ENCODE results near the gene POU4F1. TPM values are rescaled to one million over a fixed set of nuclear protein-coding genes. Genes with fewer than 3 reads are reported as not detected.

POU4F1 gene
- total RNA-seq, 4 donors from 2014 or later, result not detected

- in situ Hi-C loops (cut with MboI; ENCODE audit: low sequenced_read_pairs in 4 of 4), result no loop called here
- no peak for ATAC-seq
- Histone ChIP-seq H3K4me1 (peaks cover 0 to 11% of the 10 kb centered on the region in 2 donors), H3K27ac (no peak overlapping the region), H3K27me3 (peaks cover 53 to 61% (median 57%) of the 10 kb centered on the region in 3 donors), H3K9me3 (no peaks in the 10 kb centered on the region), H3K36me3 (peaks cover 0 to 9% of the 10 kb centered on the region in 2 donors), H3K4me3 (no peak overlapping the region)
- TF ChIP-seq POLR2A (IDR thresholded peaks at IDR 0.05), result no peak
- TF ChIP-seq CTCF (IDR thresholded peaks at IDR 0.05 in 4 of 5, conservative IDR thresholded peaks at IDR 0.05 in 1 of 5), result no peak
- intact Hi-C loops (cut with DNase I; ENCODE audit: low total_unique reads), result no loop called here
- no peak for DNase-seq
These were observed 7.1 kb upstream of the POU4F1 start for GRCh38 chr13:78610381-78610883.

- DNase-seq (no peak), ATAC-seq (peak in 1 of 2 donors; percentile 39)
- in situ Hi-C loops (cut with MboI; ENCODE audit: low sequenced_read_pairs in 4 of 4) (no loop called here), intact Hi-C loops (cut with DNase I; ENCODE audit: low total_unique reads) (loop anchor here (5.0 kb wide), 1 partner anchor 48 kb away; the partner anchor contains the start of gene OBI1)
- Histone ChIP-seq H3K9me3 (no peaks in the 10 kb centered on the region), H3K27me3 (peaks cover 61 to 68% (median 65%) of the 10 kb centered on the region in 3 donors), H3K4me1 (peaks cover 0 to 11% of the 10 kb centered on the region in 2 donors), H3K4me3 (peak overlapping the region; percentile 58 to 83 (median 60)), H3K27ac (no peak overlapping the region), H3K36me3 (peaks cover 0 to 1% of the 10 kb centered on the region in 2 donors)
- no peak for TF ChIP-seq POLR2A (IDR thresholded peaks at IDR 0.05)
These were observed 6.3 kb upstream of the POU4F1 start for GRCh38 chr13:78609464-78610205.

GRCh38 chr13:78608688-78609463 lies 5.5 kb upstream of the POU4F1 start:
- in situ Hi-C loops (cut with MboI; ENCODE audit: low sequenced_read_pairs in 4 of 4), result no loop called here
- peaks cover 0 to 14% of the 10 kb centered on the region in 2 donors for H3K4me1 ChIP-seq
- H3K27me3 ChIP-seq, result peaks cover 68 to 72% (median 72%) of the 10 kb centered on the region in 3 donors
- DNase-seq (no peak), ATAC-seq (no peak)
- no peaks in the 10 kb centered on the region for H3K9me3 ChIP-seq
- intact Hi-C loops (cut with DNase I; ENCODE audit: low total_unique reads), result loop anchor here (5.0 kb wide), 1 partner anchor 48 kb away; the partner anchor contains the start of gene OBI1
- no peak overlapping the region for H3K27ac ChIP-seq
- peak overlapping the region; percentile 58 to 83 (median 60) for H3K4me3 ChIP-seq
- no peaks in the 10 kb centered on the region for H3K36me3 ChIP-seq
- TF ChIP-seq CTCF (IDR thresholded peaks at IDR 0.05 in 4 of 5, conservative IDR thresholded peaks at IDR 0.05 in 1 of 5) (no peak), POLR2A (IDR thresholded peaks at IDR 0.05) (no peak)

GRCh38 chr13:78608252-78608687 lies 4.9 kb upstream of the POU4F1 start:
- TF ChIP-seq POLR2A (IDR thresholded peaks at IDR 0.05) (no peak), CTCF (IDR thresholded peaks at IDR 0.05 in 4 of 5, conservative IDR thresholded peaks at IDR 0.05 in 1 of 5) (no peak)
- Histone ChIP-seq H3K36me3 (no peaks in the 10 kb centered on the region), H3K27me3 (peaks cover 73 to 78% (median 78%) of the 10 kb centered on the region in 3 donors), H3K4me1 (peaks cover 0 to 17% of the 10 kb centered on the region in 2 donors), H3K27ac (no peak overlapping the region), H3K9me3 (no peaks in the 10 kb centered on the region), H3K4me3 (peak overlapping the region; percentile 58 to 83 (median 60))
- in situ Hi-C loops (cut with MboI; ENCODE audit: low sequenced_read_pairs in 4 of 4), result no loop called here
- intact Hi-C loops (cut with DNase I; ENCODE audit: low total_unique reads), result loop anchor here (5.0 kb wide), 1 partner anchor 49 kb away; the partner anchor contains the start of gene OBI1
- ATAC-seq (no peak), DNase-seq (no peak)

Measured in gastrocnemius medialis (tissue), 4 donors.